ENCODE measurements around the gene CEP192. TPM values are rescaled to one million over a fixed set of nuclear protein-coding genes. Genes with fewer than 3 reads are reported as not detected.
"Not testable (repeated sequence)": the region's sequence is repeated elsewhere in the genome, so short reads cannot be mapped to it uniquely, and the experiment has no call there.

The CEP192 gene
- total RNA-seq, 1 donor, result 29.7 TPM

GRCh38 chr18:12995952-12996477, 4.9 kb downstream of the CEP192 start:
- H2AFZ ChIP-seq (ENCODE audit: low read length), result no peak overlapping the region
- H4K20me1 ChIP-seq (ENCODE audit: insufficient read depth, low read length), result peaks cover 18% of the 10 kb centered on the region
- no peaks in the 10 kb centered on the region for H3K9me3 ChIP-seq (ENCODE audit: low read depth, low read length)
- peaks cover 89% of the 10 kb centered on the region for H3K79me2 ChIP-seq (ENCODE audit: insufficient read depth, low read length)
- no peaks in the 10 kb centered on the region for H3K27me3 ChIP-seq (ENCODE audit: insufficient read depth, low read length)
- H3K27ac ChIP-seq (ENCODE audit: low read depth, low read length), result no peak overlapping the region
- H3K4me3 ChIP-seq (ENCODE audit: insufficient read depth, low read length), result no peak overlapping the region
- DNase-seq (ENCODE audit: insufficient read length, low spot score, missing footprints), result no peak
- TF ChIP-seq CTCF (IDR thresholded peaks at IDR 0.05; ENCODE audit: extremely low read depth, low read depth, low read length), result no peak
- no peak overlapping the region for H3K4me2 ChIP-seq (ENCODE audit: insufficient read depth, low read length)
- peaks cover 11% of the 10 kb centered on the region for H3K4me1 ChIP-seq (ENCODE audit: insufficient read depth, low read length)
- no peaks in the 10 kb centered on the region for H3K36me3 ChIP-seq (ENCODE audit: insufficient read depth, low read length)

GRCh38 chr18:12996661-12997292, 5.6 kb downstream of the CEP192 start:
- Histone ChIP-seq H3K4me3 (ENCODE audit: insufficient read depth, low read length) (no peak overlapping the region), H3K4me1 (ENCODE audit: insufficient read depth, low read length) (peaks cover 11% of the 10 kb centered on the region), H3K27ac (ENCODE audit: low read depth, low read length) (no peak overlapping the region), H3K79me2 (ENCODE audit: insufficient read depth, low read length) (peaks cover 93% of the 10 kb centered on the region), H2AFZ (ENCODE audit: low read length) (no peak overlapping the region), H3K9me3 (ENCODE audit: low read depth, low read length) (no peaks in the 10 kb centered on the region), H3K4me2 (ENCODE audit: insufficient read depth, low read length) (no peak overlapping the region), H3K36me3 (ENCODE audit: insufficient read depth, low read length) (no peaks in the 10 kb centered on the region), H3K27me3 (ENCODE audit: insufficient read depth, low read length) (no peaks in the 10 kb centered on the region), H4K20me1 (ENCODE audit: insufficient read depth, low read length) (peaks cover 18% of the 10 kb centered on the region)
- DNase-seq (ENCODE audit: insufficient read length, low spot score, missing footprints), result no peak
- no peak for TF ChIP-seq CTCF (IDR thresholded peaks at IDR 0.05; ENCODE audit: extremely low read depth, low read depth, low read length)

- H3K36me3 ChIP-seq (ENCODE audit: insufficient read depth, low read length); H3K4me3 ChIP-seq (ENCODE audit: insufficient read depth, low read length); H2AFZ ChIP-seq (ENCODE audit: low read length); H3K9me3 ChIP-seq (ENCODE audit: low read depth, low read length); H3K27ac ChIP-seq (ENCODE audit: low read depth, low read length); DNase-seq (ENCODE audit: insufficient read length, low spot score, missing footprints); H3K4me2 ChIP-seq (ENCODE audit: insufficient read depth, low read length); H3K27me3 ChIP-seq (ENCODE audit: insufficient read depth, low read length); H3K4me1 ChIP-seq (ENCODE audit: insufficient read depth, low read length): not testable (repeated sequence)
- Histone ChIP-seq H4K20me1 (ENCODE audit: insufficient read depth, low read length) (peaks cover 18% of the 10 kb centered on the region), H3K79me2 (ENCODE audit: insufficient read depth, low read length) (peaks cover 87% of the 10 kb centered on the region)
These were observed 6.2 kb downstream of the CEP192 start for GRCh38 chr18:12997330-12997729.

- DNase-seq (ENCODE audit: insufficient read length, low spot score, missing footprints), result no peak
- Histone ChIP-seq H3K4me3 (ENCODE audit: insufficient read depth, low read length) (no peak overlapping the region), H2AFZ (ENCODE audit: low read length) (no peak overlapping the region), H3K27ac (ENCODE audit: low read depth, low read length) (no peak overlapping the region), H3K4me1 (ENCODE audit: insufficient read depth, low read length) (no peaks in the 10 kb centered on the region), H3K36me3 (ENCODE audit: insufficient read depth, low read length) (no peaks in the 10 kb centered on the region), H4K20me1 (ENCODE audit: insufficient read depth, low read length) (peaks cover 14% of the 10 kb centered on the region), H3K4me2 (ENCODE audit: insufficient read depth, low read length) (no peak overlapping the region), H3K27me3 (ENCODE audit: insufficient read depth, low read length) (no peaks in the 10 kb centered on the region), H3K79me2 (ENCODE audit: insufficient read depth, low read length) (peaks cover 77% of the 10 kb centered on the region), H3K9me3 (ENCODE audit: low read depth, low read length) (no peaks in the 10 kb centered on the region)
- no peak for TF ChIP-seq CTCF (IDR thresholded peaks at IDR 0.05; ENCODE audit: extremely low read depth, low read depth, low read length)
These were observed 7.3 kb downstream of the CEP192 start for GRCh38 chr18:12998332-12999060.
